T-helper 1 cell treated with Interleukin-12 subunit alpha and Interleukin-12 subunit beta and Interleukin-4 antibody, amounts not matched to agents 30 μg/mL and 1 μg/mL, for 36 hours (primary cell): ENCODE measurements around the gene HHIPL1.

ENCODE experiments used
- H3K27ac Mint-ChIP-seq: one replicate; pipeline ENCODE4 v1.8.0; 2021; ENCODE audit warnings: mild to moderate bottlenecking, mixed read lengths
- H3K27me3 Mint-ChIP-seq: one replicate; pipeline ENCODE4 v1.8.0; 2021; ENCODE audit warnings: low read depth, mixed read lengths
- H3K36me3 Mint-ChIP-seq: one replicate; pipeline ENCODE4 v1.8.0; 2021; ENCODE audit warnings: low read depth, mixed read lengths
- H3K4me1 Mint-ChIP-seq: one replicate; pipeline ENCODE4 v1.8.0; 2021; ENCODE audit warnings: low read depth, mixed read lengths
- H3K4me3 Mint-ChIP-seq: one replicate; pipeline ENCODE4 v1.8.0; 2021; ENCODE audit warnings: mild to moderate bottlenecking, moderate library complexity, mixed read lengths
- H3K9me3 Mint-ChIP-seq: one replicate; pipeline ENCODE4 v1.8.0; 2021; ENCODE audit warnings: mixed read lengths

HHIPL1 gene

DNA sequence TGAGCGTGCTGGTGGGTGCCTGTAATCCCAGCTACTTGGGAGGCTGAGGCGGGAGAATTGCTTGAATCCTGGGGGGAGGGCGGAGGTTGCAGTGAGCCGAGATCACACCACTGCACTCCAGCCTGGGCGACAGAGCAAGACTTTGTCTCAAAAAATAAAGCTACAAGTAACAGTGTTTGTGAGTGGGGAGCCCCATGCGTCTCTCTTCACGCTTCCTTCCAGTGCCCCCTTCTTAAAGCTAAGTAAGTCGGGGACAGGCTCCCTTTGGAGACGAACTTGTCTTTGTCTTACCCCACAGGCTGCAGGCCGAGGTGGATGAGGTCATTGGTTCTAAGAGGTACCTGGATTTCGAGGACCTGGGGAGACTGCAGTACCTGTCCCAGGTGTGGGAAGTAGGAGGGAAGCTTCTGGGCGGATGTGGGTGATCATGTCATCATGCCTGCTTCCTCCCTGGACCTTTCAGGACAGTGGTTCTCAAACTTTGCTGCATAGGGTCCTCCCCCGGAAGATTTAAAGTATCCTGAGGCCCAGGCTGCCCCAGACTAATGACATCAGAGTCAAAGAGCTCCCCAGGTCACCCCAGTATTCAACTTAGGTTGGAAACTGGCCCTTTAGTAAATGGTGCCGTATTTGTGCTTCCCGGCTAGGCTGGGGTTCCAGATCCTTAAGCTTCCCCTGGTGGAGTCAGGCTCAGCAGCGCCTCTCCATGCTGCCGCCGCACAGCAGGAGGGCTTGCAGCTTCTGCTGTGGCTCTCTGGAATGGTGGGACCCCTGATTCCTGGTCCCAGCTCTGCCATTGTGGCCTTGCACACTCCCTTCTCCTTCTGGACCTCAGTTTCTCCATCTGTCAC lies 76.2 kb downstream of the HHIPL1 start:
- Mint-ChIP-seq H3K4me3 (no peak overlapping the region), H3K4me1 (no peaks in the 10 kb centered on the region), H3K27me3 (peaks cover 6% of the 10 kb centered on the region), H3K9me3 (no peaks in the 10 kb centered on the region), H3K27ac (no peak overlapping the region), H3K36me3 (no peaks in the 10 kb centered on the region)

GRCh38 chr14:99721792-99722516 lies 77.0 kb downstream of the HHIPL1 start:
- no peak overlapping the region for H3K27ac Mint-ChIP-seq

DNA sequence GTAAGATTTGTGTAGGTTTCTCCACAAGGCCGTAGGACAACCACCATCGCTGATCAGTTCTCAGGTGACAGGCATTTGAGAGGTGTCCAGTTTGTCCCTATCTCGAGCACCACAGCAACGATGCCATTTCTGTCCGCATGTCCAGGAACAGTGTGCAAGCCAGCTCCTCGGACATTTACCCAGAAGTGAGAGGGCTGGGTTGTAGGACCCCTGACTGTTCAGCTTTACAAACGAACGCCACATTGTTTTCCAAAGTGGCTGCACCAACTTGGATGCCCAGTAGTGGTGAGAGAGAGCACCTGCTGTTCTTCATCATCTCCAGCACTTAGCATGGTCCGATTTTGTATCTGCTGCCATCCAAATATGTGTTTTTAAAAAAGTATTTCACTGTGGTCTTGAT lies 77.8 kb downstream of the HHIPL1 start:
- no peaks in the 10 kb centered on the region for H3K4me1 Mint-ChIP-seq
- no peak overlapping the region for H3K27ac Mint-ChIP-seq
- no peaks in the 10 kb centered on the region for H3K36me3 Mint-ChIP-seq
- H3K4me3 Mint-ChIP-seq = no peak overlapping the region
- no peaks in the 10 kb centered on the region for H3K9me3 Mint-ChIP-seq
- peaks cover 12% of the 10 kb centered on the region for H3K27me3 Mint-ChIP-seq

More at GRCh38 chr14:99721792-99722516, 77.0 kb downstream of the HHIPL1 start:
- Mint-ChIP-seq H3K27me3 (peaks cover 10% of the 10 kb centered on the region), H3K4me3 (no peak overlapping the region), H3K9me3 (no peaks in the 10 kb centered on the region), H3K4me1 (no peaks in the 10 kb centered on the region), H3K36me3 (no peaks in the 10 kb centered on the region)

DNA sequence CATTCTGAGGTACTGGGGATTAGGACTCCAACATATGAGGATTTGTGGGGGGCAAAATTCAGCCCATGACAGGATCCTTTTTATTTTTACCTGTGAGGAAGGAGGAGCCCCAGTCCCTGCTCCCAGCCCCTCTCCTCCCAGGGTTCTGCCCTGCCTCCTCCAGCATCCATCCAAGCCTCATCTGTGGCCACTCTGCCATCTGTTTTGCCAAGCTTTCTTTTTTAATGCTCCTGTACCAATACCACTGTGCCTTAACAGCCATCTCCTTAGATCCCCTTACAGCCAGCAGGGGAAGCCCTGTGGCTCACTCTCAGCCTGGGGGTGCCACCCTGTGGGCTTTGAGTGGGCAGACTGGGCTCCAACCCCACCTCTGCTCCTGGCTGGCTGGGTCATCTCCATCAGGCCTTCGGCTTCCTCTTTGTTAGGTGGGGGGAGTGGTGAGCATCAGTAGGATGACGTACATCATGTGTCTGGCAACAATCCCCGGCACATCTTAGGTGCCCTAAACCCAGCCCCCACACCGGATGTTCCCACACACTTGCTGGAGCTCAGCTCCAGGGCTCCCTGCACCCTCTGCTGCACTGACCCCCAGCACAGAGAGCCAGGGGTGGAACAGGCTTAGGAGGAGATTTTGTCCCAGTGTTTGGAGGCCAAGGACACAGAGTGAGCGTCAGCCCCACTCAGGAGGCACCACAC lies 79.4 kb downstream of the HHIPL1 start:
- Mint-ChIP-seq H3K27me3 (peaks cover 12% of the 10 kb centered on the region), H3K36me3 (no peaks in the 10 kb centered on the region), H3K4me3 (no peak overlapping the region), H3K27ac (no peak overlapping the region), H3K9me3 (no peaks in the 10 kb centered on the region), H3K4me1 (no peaks in the 10 kb centered on the region)

- H3K4me3 Mint-ChIP-seq = no peak overlapping the region
- no peaks in the 10 kb centered on the region for H3K36me3 Mint-ChIP-seq
- H3K27ac Mint-ChIP-seq = no peak overlapping the region
- H3K4me1 Mint-ChIP-seq = no peaks in the 10 kb centered on the region
- H3K27me3 Mint-ChIP-seq = peaks cover 12% of the 10 kb centered on the region
- no peaks in the 10 kb centered on the region for H3K9me3 Mint-ChIP-seq
These were observed 80.2 kb downstream of the HHIPL1 start for GRCh38 chr14:99724939-99725773.

GRCh38 chr14:99725774-99726537 lies 81.0 kb downstream of the HHIPL1 start:
- H3K4me3 Mint-ChIP-seq = no peak overlapping the region

GRCh38 chr14:99726538-99727095 lies 81.7 kb downstream of the HHIPL1 start:
- Mint-ChIP-seq H3K36me3 (no peaks in the 10 kb centered on the region), H3K4me1 (no peaks in the 10 kb centered on the region), H3K27me3 (peaks cover 12% of the 10 kb centered on the region), H3K27ac (no peak overlapping the region), H3K4me3 (no peak overlapping the region), H3K9me3 (no peaks in the 10 kb centered on the region)

More at GRCh38 chr14:99725774-99726537, 81.0 kb downstream of the HHIPL1 start:
- no peaks in the 10 kb centered on the region for H3K36me3 Mint-ChIP-seq
- H3K9me3 Mint-ChIP-seq = no peaks in the 10 kb centered on the region
- H3K4me1 Mint-ChIP-seq = no peaks in the 10 kb centered on the region
- H3K27me3 Mint-ChIP-seq = peaks cover 12% of the 10 kb centered on the region
- no peak overlapping the region for H3K27ac Mint-ChIP-seq

DNA sequence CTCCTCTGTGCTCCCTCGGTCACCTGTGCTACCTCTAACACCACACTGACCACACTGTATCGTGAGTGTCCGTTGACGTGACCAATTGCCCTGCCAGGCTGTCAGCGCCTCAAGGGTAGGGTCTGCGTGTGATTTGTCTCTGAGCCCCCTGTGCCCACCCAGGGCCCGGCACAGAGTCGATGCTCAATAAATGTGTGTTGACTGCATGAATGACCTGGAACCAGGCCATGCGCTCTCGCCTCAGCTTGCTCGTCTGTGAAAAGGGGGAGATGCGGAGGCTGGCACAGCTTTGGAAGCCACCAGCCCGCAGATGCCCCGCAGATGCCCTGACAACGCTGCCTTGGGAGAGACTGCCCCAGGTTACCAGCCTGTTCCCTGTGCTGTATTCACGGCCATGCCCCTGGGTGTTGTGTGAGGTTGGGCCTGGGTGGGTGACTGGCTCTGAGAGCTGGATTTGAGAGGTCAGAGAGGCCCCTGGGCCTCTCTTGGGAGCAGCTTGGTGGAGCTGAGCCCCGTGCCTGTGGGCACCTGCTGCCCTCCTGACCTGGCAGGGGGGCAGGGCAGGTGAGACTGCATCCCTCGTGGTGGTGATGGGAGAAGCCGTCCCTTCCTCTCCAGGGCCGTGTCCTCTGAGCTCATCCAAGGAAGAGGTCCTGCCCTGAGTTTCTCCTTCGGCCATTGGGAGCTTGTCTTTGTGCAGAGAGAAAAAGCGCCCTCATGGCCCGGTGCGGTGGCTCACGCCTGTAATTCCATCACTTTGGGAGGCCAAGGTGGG lies 82.4 kb downstream of the HHIPL1 start:
- Mint-ChIP-seq H3K4me3 (no peak overlapping the region), H3K4me1 (no peaks in the 10 kb centered on the region), H3K27ac (no peak overlapping the region), H3K9me3 (no peaks in the 10 kb centered on the region), H3K27me3 (peaks cover 12% of the 10 kb centered on the region), H3K36me3 (no peaks in the 10 kb centered on the region)

DNA sequence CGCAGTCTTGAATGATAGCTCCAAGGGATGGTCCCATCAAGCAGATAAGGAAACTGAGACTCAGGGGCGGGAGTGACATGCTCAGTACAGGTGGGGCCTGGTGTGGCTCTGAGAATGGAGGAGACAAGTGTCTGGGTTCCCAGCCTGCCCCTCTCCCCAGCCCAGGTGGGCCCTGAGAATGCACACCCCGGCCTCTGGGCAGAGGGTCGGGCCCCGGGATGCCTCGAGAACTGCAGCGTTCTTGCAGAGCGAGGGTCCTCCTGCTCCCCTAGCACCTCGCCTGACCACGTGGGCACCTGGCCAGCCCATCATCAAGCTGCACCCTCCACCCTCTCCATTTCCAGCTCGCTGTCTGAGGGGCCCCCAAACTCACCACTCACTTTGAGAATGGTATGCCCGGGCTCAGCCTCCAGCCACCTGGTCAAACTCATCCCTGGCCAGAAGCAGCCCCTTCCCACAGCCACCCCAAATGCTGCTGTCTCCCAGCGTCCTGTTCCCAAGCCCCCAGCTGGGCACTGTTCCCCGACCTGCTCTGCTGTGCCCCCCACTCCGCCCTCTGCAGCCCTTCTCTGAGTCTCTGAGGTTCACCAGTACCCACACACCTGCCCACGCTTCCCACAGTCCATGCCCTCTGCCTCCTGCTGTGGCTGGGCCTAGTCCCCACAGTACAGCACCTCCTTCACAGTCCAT lies 83.4 kb downstream of the HHIPL1 start:
- no peaks in the 10 kb centered on the region for H3K36me3 Mint-ChIP-seq
- no peak overlapping the region for H3K4me3 Mint-ChIP-seq
- H3K27me3 Mint-ChIP-seq = peaks cover 12% of the 10 kb centered on the region
- no peaks in the 10 kb centered on the region for H3K9me3 Mint-ChIP-seq
- H3K4me1 Mint-ChIP-seq = no peaks in the 10 kb centered on the region
- H3K27ac Mint-ChIP-seq = no peak overlapping the region

DNA sequence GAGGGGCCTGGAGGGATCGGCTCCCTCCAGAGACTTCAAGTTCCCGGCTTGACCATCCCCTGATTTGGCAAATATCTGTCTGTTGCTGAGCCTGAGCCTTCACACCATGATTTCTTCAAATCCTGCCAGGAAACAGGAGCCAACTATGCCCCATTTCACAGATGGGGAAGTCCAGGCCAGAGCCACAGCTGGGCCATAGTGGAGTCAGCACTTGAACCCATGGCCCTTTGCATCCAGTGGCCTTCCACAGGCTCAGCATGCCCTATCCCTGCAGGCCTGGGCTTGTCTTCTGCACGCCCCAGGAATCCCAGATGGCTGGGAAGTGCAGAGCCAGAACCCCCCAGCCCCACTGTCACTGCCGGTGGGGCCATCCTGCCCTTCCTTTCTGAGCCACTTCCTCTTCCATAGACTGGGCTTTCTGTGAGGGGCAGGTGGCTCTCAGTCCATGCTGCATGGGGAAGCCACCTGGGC lies 84.1 kb downstream of the HHIPL1 start:
- peaks cover 12% of the 10 kb centered on the region for H3K27me3 Mint-ChIP-seq
- H3K9me3 Mint-ChIP-seq = no peaks in the 10 kb centered on the region
- H3K36me3 Mint-ChIP-seq = no peaks in the 10 kb centered on the region
- no peak overlapping the region for H3K4me3 Mint-ChIP-seq
- H3K4me1 Mint-ChIP-seq = no peaks in the 10 kb centered on the region
- no peak overlapping the region for H3K27ac Mint-ChIP-seq
